ENCODE measurements around the gene B3GLCT.
"Not testable (repeated sequence)": the region's sequence is repeated elsewhere in the genome, so short reads cannot be mapped to it uniquely, and the experiment has no call there.

Gene B3GLCT

GRCh38 chr13:31184451-31184850 is 15.3 kb upstream of the B3GLCT start:
- DNase-seq (ENCODE audit: low read depth) = no peak

- DNase-seq (ENCODE audit: low read depth) = no peak
Observed at GRCh38 chr13:31184981-31185645, 14.7 kb upstream of the B3GLCT start.

DNA sequence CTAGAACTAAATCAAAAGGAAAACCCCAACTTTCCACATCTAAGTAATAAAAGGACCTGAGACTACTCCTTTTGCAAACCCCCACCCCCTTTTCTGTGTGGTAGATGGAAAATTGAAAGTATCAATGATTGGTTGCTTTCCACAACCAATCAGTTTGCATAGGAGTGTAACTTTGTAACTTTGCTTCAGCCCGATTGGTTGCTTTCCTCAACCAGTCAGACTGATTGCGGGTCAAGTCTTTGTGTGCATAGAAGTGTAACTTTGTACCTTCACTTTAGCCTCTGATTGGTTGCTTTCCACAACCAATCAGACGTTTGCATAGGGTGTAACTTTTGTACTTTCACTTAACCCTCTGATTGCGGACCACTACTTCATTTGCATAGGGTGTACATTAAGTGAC is 8.0 kb upstream of the B3GLCT start:
- no peak for DNase-seq (ENCODE audit: low read depth)

- no peak for DNase-seq (ENCODE audit: low read depth)
Observed at GRCh38 chr13:31192306-31192705, 7.5 kb upstream of the B3GLCT start.

DNA sequence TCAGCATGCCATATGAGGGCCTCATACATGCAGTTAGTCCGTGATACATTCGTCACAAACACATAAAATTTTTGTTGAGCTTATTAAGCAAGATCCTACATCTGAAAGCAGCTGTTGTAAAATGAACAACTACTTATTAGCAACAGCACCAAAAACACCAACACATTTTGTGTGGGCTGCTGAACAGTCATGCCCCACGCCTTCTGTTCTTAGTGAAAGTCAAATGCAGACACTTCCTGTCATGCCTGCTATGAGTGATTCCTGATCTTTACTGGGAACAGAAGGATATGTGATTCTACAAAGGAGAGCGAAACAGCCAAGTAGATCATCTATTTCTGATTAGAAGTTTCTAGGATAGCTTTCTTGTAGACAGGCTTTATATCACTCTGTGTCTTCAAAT is 4.2 kb upstream of the B3GLCT start:
- DNase-seq (ENCODE audit: low read depth) = no peak

DNA sequence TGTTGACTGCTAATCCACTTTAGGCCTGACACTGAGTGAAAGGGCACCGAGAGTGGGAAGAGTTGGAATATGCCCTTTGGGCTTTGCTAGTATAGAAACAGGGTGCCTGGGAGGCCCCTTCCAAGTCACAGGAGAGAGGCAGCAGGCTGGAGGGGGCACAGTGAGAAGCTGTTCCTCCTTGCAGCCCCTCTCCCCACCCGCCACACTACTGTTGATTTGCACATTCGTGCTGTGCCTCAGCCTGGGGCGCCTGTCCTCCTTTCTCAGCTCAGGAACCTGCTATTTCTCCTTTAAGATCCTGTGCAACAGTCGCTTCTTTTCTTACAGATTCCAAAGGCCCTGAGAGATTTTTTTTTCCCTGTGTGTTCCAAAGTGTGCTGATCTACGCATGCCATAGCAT is 2.8 kb upstream of the B3GLCT start:
- DNase-seq (ENCODE audit: low read depth) = no peak

DNA sequence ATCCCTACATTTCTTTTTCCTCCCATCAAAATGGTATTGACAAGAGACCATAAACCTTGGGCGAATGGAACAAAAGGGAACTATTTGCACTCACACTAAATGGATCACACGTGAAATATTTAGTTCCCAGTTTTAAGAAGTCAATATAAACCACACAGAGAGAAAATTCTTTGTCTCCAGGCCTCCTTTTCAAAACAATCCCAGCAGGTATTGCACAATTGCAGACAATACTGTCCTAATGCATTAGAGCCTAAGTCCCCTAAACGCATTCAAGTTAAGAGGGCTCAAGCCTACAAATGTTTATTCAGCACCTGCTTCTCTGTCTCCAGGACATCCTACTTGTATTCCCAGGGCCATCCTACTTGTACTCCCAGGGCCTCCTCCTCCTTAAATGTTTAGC is 1.3 kb upstream of the B3GLCT start:
- DNase-seq (ENCODE audit: low read depth) = no peak

- DNase-seq (ENCODE audit: low read depth) = no peak
Observed at GRCh38 chr13:31199527-31199848, 287 bp upstream of the B3GLCT start.

- DNase-seq (ENCODE audit: low read depth) = peak; percentile 57
Observed at GRCh38 chr13:31200637-31200971, 829 bp downstream of the B3GLCT start.

DNA sequence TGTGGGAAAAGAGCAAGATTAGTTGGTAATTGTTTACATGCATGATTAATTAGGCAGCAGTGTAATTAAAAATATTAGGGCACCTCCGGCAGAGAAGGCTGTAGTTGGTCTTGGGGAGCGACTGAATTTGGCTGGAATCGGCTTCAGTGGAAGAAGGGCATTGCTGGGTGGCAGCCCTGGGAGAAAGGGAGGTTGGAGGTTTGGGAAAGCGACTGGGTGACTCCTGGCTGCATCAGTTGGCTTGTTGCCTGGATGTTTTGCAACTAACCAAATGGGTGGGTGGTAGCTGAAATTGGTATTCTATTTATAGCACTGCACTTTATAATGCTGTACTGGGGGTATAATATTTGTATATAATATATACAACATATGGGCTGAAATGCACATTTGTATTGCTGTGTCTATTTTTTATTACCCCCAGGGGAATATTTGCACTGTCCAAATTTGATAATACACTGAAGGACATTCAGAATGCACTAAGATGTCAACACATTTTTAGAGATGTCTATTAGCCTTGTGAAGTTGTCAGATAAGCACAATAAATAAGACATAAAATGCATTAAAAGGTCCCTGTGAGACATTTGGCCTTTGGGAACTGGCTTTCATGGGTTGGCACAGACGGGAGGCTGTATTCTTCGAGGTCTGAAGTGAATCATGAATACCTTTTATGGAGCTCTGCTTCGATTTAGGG is 1.7 kb downstream of the B3GLCT start:
- peak; percentile 62 for DNase-seq (ENCODE audit: low read depth)

GRCh38 chr13:31204592-31204991 is 4.8 kb downstream of the B3GLCT start:
- peak; percentile 83 for DNase-seq (ENCODE audit: low read depth)

DNA sequence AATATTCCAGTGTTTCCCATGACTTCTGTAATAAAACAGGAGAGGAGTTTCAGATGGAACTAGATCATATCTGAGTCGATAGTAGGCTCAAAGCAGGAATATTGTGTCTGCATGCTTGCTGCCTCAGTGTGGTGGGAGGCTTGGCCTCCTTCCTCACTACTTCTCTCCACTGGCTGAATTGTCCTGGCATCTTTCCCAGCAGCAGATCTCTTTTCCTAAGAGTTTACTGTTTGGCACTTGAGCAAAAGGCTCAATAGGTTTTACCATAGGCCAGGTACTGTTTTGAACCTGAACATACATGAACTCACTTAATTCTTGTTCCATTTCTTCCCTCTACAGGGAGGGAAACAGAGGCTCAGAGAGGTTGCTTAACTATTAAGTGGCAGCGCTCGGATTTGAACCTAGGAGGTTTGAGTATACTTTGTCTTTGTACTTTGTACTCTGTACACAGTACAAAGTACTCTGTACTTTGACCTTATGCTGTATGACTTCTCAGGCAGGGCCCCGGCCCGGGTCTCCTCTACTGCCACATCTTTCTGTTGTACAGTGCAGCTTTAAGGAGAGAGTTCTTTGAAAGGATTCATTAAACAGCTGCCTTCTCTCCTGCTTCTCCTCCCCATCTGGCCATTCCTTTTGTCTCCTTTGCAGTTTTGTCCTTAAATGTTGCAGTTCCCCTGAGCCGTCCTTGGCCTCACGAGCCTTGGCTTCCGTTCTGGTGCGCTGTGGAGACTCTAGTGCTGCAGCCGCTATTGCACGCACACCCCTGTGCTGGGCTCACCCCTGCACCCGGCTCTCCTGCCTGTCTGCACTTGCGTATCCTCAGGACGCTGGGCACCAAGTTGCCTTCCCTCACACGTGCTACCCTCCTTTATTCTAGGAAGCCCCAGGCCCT is 8.1 kb downstream of the B3GLCT start:
- no peak for DNase-seq (ENCODE audit: low read depth)

DNA sequence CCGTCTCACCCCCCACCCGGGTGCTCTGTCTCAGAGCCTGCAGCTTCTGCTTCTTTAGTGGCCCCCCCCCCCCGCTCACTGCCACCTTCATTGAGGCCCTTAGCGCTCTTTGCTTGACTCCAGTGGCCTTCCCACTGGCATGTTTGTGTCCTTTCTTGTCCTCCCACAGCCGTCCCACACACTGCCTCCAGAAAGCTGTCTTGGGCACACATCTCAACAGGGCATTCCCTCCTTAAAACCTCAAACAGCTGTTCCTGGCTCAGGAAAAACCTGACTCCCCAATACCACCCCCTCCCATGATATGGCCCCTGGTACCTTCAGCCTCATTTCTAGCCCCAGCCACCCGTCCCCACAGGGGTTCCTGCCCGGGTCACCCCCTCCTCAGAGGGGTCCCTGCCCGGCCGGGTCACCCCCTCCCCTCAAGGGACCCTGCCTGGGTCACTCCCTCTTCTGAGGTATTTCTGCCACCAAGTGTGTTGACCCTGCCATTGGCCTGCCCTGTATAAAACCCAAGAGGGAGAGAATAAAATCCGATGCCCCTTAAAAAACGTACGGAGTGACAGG is 8.9 kb downstream of the B3GLCT start:
- no peak for DNase-seq (ENCODE audit: low read depth)

DNA sequence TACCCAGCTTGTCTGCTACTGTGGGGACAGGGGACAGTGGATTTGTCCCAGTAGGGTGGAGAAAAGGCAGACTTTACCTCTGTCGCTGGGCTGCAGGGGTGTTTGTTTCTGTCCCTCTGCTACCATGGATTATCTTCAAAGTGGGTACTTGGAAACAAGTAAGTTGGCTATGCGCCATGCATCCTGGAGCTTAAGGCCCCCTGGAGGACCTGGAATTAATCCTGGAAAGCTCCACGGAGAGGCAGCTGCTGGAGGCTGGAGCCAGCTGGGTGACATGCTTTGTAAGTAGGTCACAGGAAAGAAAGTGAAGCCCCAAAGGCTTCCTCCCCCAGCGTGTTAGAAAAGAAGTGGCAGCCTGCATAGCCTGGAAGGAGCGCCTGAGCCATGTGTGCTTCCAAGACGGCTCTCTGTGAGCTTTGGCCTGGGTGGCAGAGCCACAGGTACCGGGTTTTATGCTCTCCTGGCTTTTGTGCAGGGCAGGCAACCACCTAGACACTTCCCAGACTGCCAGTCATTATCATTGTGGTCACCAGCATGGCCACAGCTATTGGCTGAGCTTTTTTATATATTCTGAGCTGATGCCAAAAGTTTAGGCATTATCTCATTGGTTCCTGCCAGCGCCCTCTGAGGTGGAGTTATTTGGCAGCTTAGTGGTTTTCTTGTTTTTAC is 9.5 kb downstream of the B3GLCT start:
- no peak for DNase-seq (ENCODE audit: low read depth)

GRCh38 chr13:31209841-31210210 is 10.1 kb downstream of the B3GLCT start:
- no peak for DNase-seq (ENCODE audit: low read depth)

GRCh38 chr13:31213651-31214289 is 14.0 kb downstream of the B3GLCT start:
- no peak for DNase-seq (ENCODE audit: low read depth)

DNA sequence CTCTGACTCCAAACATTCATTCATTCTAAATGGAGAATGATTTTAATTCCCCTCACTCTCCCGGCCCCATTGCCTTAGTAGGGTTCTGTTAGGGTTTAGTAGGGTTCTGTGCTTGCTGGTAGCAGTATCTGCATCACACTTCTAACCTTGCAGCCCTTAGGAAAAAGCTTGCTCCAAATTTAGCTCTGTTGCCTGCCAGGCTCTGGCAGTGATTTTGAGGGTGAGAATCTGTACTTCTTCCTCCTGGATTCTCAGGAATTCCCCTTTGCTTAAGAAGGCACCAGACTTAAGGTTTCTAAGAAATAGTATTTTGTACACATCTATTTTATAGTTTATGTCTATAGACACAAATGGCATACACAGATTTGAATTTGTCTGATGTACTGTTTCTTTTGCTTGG is 14.7 kb downstream of the B3GLCT start:
- no peak for DNase-seq (ENCODE audit: low read depth)

DNA sequence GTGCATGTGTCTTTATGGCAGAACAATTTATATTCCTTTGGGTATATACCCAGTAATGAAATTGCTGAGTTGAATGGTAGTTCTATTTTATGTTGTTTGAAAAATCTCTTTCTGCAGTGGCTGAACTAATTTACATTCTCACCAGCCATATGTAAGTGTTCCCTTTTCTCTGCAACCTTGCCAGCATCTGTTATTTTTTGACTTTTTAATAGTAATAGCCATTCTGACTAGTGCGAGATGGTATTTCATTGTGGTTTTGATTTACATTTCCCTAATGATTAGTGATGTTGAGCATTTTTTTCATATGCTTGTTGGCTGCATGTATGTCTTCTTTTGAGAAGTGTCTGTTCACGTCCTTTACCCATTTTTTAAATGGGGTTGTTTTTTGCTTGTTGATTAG is 17.1 kb downstream of the B3GLCT start:
- DNase-seq (ENCODE audit: low read depth) = not testable (repeated sequence)

GRCh38 chr13:31219909-31220598 is 20.3 kb downstream of the B3GLCT start:
- DNase-seq (ENCODE audit: low read depth) = no peak

GRCh38 chr13:31221057-31221456 is 21.3 kb downstream of the B3GLCT start:
- no peak for DNase-seq (ENCODE audit: low read depth)

GRCh38 chr13:31223215-31223614 is 23.4 kb downstream of the B3GLCT start:
- DNase-seq (ENCODE audit: low read depth) = no peak
